ENCODE results near the gene SDK2.

DNA sequence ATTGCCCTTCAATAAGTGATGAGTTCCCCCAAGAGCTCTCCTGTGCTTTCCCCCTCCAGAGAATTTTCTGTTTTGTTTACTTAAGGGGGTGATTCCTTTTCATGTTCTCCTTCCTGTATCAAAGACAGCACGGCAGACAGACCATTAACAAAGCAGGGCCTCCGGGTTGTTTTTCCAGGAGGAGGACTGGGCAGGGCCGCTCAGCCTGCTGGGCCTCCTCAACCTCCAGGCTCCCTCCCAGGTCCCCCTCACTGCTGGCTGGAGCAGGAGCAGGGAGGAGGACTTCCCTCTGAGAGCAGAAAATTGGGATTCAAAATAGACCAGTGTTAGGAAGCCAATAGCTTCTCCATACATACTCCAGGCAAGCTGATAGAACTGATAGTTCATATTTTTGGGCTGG is 20.4 kb downstream of the SDK2 start:
- TF ChIP-seq, protein P1, sequence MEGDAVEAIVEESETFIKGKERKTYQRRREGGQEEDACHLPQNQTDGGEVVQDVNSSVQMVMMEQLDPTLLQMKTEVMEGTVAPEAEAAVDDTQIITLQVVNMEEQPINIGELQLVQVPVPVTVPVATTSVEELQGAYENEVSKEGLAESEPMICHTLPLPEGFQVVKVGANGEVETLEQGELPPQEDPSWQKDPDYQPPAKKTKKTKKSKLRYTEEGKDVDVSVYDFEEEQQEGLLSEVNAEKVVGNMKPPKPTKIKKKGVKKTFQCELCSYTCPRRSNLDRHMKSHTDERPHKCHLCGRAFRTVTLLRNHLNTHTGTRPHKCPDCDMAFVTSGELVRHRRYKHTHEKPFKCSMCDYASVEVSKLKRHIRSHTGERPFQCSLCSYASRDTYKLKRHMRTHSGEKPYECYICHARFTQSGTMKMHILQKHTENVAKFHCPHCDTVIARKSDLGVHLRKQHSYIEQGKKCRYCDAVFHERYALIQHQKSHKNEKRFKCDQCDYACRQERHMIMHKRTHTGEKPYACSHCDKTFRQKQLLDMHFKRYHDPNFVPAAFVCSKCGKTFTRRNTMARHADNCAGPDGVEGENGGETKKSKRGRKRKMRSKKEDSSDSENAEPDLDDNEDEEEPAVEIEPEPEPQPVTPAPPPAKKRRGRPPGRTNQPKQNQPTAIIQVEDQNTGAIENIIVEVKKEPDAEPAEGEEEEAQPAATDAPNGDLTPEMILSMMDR (IDR thresholded peaks at IDR 0.05; ENCODE audit: control extremely low read depth in 1 of 3, insufficient read depth in 1 of 3, low read depth in 1 of 3, low read length in 3 of 3), result no peak
- TF ChIP-seq, protein P2, sequence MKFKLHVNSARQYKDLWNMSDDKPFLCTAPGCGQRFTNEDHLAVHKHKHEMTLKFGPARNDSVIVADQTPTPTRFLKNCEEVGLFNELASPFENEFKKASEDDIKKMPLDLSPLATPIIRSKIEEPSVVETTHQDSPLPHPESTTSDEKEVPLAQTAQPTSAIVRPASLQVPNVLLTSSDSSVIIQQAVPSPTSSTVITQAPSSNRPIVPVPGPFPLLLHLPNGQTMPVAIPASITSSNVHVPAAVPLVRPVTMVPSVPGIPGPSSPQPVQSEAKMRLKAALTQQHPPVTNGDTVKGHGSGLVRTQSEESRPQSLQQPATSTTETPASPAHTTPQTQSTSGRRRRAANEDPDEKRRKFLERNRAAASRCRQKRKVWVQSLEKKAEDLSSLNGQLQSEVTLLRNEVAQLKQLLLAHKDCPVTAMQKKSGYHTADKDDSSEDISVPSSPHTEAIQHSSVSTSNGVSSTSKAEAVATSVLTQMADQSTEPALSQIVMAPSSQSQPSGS (IDR thresholded peaks at IDR 0.05; ENCODE audit: low read length), result no peak
- TF ChIP-seq EZH2 (IDR thresholded peaks at IDR 0.05; ENCODE audit: low read depth, low read length, severe bottlenecking) (no peak), SAP30 (IDR thresholded peaks at IDR 0.05; ENCODE audit: insufficient read depth, insufficient replicate concordance, low read length) (no peak), EP300 (IDR thresholded peaks at IDR 0.05; ENCODE audit: borderline replicate concordance in 1 of 2, low read depth in 2 of 2, low read length in 2 of 2) (no peak), JUN (IDR thresholded peaks at IDR 0.05; ENCODE audit: low read depth, low read length) (no peak), POU5F1 (IDR thresholded peaks at IDR 0.05; ENCODE audit: low read depth, low read length) (no peak), CREB1 (IDR thresholded peaks at IDR 0.05) (no peak)
